ENCODE results near the gene SOD3. TPM values are rescaled to one million over a fixed set of nuclear protein-coding genes. Genes with fewer than 3 reads are reported as not detected.

The SOD3 gene
- total and polyA plus RNA-seq, 2 of the 8 experiments (the other 6 are each of a cell fraction or from before 2014, with no cell fraction given), result 4.9 TPM

DNA sequence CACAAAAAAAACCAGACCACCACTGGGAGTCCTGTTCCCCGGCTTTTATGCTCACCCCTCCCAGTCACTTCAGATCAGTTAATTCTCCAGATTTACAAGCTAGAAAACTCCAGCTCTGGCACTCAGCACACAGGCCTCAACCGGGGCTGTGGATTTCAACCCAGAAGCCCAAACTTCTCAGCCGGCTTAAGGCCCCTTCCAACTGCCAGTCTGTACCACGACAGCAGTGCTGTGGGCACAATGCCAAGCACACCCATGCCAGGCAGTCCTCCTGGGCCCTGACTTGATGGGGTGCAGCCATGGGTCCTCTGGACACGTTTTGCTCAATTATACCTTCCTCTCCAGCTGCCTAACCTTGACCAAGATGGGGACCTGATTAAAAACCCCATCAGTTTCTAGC, 12.2 kb downstream of the SOD3 start:
- Histone ChIP-seq H3K79me1 (ENCODE audit: low read depth, low read length) (no peaks in the 10 kb centered on the region), H3K23ac (ENCODE audit: insufficient read length) (no peak overlapping the region), H3K14ac (ENCODE audit: insufficient read length) (no peak overlapping the region), H3K4me1 (replicated peaks in 1 of 4; ENCODE audit: control insufficient read depth in 3 of 4, insufficient read depth in 4 of 4, low read length in 3 of 4) (peaks cover 2 to 12% (median 6%) of the 10 kb centered on the region in 4 experiments; a peak in 4 of 7 replicates), H3K9me3 (ENCODE audit: insufficient read depth in 2 of 2, low read depth in 1 of 2, low read length in 1 of 2) (no peaks in the 10 kb centered on the region), H3K27me3 (replicated peaks in 1 of 4; ENCODE audit: control insufficient read depth in 3 of 4, extremely low read depth in 1 of 4, insufficient read depth in 3 of 4, low read length in 3 of 4) (no peaks in the 10 kb centered on the region), H3K9ac (replicated peaks in 1 of 4; ENCODE audit: extremely low read depth in 1 of 4, low read depth in 3 of 4, low read length in 3 of 4) (no peak overlapping the region), H3K4ac (replicated peaks; ENCODE audit: insufficient read length, low read depth, low read length) (no peak overlapping the region), H3K4me2 (ENCODE audit: insufficient read depth in 1 of 2, low read depth in 2 of 2, low read length in 2 of 2) (no peak overlapping the region), H4K20me1 (replicated peaks in 1 of 2; ENCODE audit: control insufficient read depth in 1 of 2, insufficient read depth in 2 of 2, low read length in 2 of 2) (no peaks in the 10 kb centered on the region), H3K79me2 (ENCODE audit: control insufficient read depth in 1 of 2, insufficient read depth in 2 of 2, low read length in 2 of 2) (no peaks in the 10 kb centered on the region), H4K91ac (replicated peaks; ENCODE audit: insufficient read length, low read length) (no peak overlapping the region), H4K5ac (ENCODE audit: insufficient read length, low read depth, low read length) (no peak overlapping the region), H2BK12ac (ENCODE audit: low read depth, low read length) (no peak overlapping the region), H2BK120ac (replicated peaks; ENCODE audit: low read depth, low read length) (no peak overlapping the region), H3K23me2 (ENCODE audit: low read depth, low read length) (no peaks in the 10 kb centered on the region), H3K4me3 (ENCODE audit: extremely low read depth in 1 of 4, insufficient read depth in 2 of 4, low read depth in 3 of 4, low read length in 4 of 4) (no peak overlapping the region), H3K56ac (replicated peaks; ENCODE audit: insufficient read length, low read depth, low read length) (no peak overlapping the region), H2BK5ac (ENCODE audit: low read depth, low read length) (no peak overlapping the region), H3K36me3 (ENCODE audit: control insufficient read depth in 2 of 4, insufficient read depth in 4 of 4, low read length in 3 of 4) (no peaks in the 10 kb centered on the region; a peak in 1 of 8 replicates), H3K27ac (ENCODE audit: low read depth, low read length) (no peak overlapping the region), H2AK5ac (ENCODE audit: low read depth, low read length) (no peak overlapping the region), H2AFZ (ENCODE audit: low read length) (no peak overlapping the region), H4K8ac (ENCODE audit: extremely low read depth, insufficient read depth, low read length) (no peak overlapping the region), H2BK20ac (ENCODE audit: low read length) (no peak overlapping the region), H3K18ac (ENCODE audit: extremely low read depth, low read length) (no peak overlapping the region), H2BK15ac (ENCODE audit: low read length) (no peak overlapping the region)
- FAIRE-seq (no peak), DNase-seq (ENCODE audit: low read depth in 1 of 2, low spot score in 2 of 2) (peak in 1 of 2 experiments; percentile 3)
- ChIA-PET POLR2A (ENCODE audit: partially characterized antibody) (no interaction called here), CTCF (ENCODE audit: partially characterized antibody) (interaction anchor here (0.8 to 4.0 kb wide), 14 partner anchors 9 to 334 kb away, joined by 3 to 29 read pairs (median 4); partner anchors contain the start of gene SOD3)
- TF ChIP-seq JUN (IDR thresholded peaks at IDR 0.05; ENCODE audit: low read depth, low read length) (no peak), ASH2L (IDR thresholded peaks at IDR 0.05; ENCODE audit: low read length) (no peak), EZH2 (IDR thresholded peaks at IDR 0.05; ENCODE audit: low read depth, low read length, severe bottlenecking) (no peak), TBP (IDR thresholded peaks at IDR 0.05; ENCODE audit: low read depth, low read length) (no peak), PHF8 (conservative IDR thresholded peaks at IDR 0.05; ENCODE audit: low read depth, low read length) (no peak), SP1 (IDR thresholded peaks at IDR 0.05; ENCODE audit: low read depth, low read length) (no peak), MAFK (IDR thresholded peaks at IDR 0.05; ENCODE audit: low read depth, low read length) (no peak), RXRA (IDR thresholded peaks at IDR 0.05; ENCODE audit: insufficient read depth, low read depth, low read length) (no peak), SIX5 (IDR thresholded peaks at IDR 0.05; ENCODE audit: low read depth, low read length) (no peak), JUND (IDR thresholded peaks at IDR 0.05; ENCODE audit: low read length) (no peak), RBBP5 (IDR thresholded peaks at IDR 0.05; ENCODE audit: borderline replicate concordance, low read depth, low read length) (no peak), POLR2A (IDR thresholded peaks at IDR 0.05; ENCODE audit: control extremely low read depth in 1 of 2, low read depth in 2 of 2, low read length in 2 of 2) (no peak), NANOG (IDR thresholded peaks at IDR 0.05; ENCODE audit: insufficient read depth, low read depth, low read length, poor library complexity, severe bottlenecking) (no peak), KDM1A (IDR thresholded peaks at IDR 0.05; ENCODE audit: borderline replicate concordance, low read length) (no peak)
- WGBS, 2 experiments (ENCODE audit: extremely low coverage in 1 of 2, insufficient coverage in 1 of 2, insufficient read length in 1 of 2, insufficient replicate concordance in 2 of 2, low coverage in 1 of 2, low lambda C conversion rate in 2 of 2, missing lambda C conversion rate in 1 of 2), result 89% methylated on average over 5 of the region's 5 CpGs; no CpG with 5 or more reads in 1 of the 2 experiments
